ENCODE results near the gene CNOT1.
A peak's percentile ranks its signal among the peaks of the same experiment; 100 is the strongest.

The CNOT1 gene

DNA sequence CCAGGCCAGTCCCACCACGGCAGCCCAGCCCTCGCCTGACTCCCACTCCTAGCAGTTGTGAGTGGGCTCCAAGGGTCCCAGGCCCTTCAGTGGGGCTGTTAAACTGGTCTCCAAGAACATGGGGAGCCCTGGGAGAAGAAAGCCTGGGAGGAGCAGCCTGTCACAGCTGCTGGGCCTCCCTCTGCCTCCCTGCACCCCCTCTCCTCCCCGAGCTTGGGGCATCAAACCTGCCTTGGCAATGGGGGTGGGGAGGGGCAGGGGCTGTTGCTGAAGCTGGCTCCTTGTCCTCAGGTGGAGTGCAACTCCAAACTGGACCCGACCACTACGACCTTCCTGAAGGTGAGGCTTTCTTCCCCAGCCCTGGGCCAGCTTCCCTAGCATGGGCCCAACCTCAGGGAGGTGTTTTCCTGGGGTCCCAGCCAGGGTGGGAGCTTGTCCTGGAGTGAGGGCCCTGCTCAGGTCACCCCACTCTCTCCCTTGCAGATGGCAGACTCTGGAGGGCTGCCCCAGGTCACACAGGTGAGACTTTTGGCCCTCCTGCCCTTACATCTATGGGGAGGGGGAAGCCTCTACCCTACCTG is 120.9 kb downstream of the CNOT1 start:
- in situ Hi-C loops (cut with MboI; ENCODE audit: low pct_unique_long_range_greater_than_20kb, low sequenced_read_pairs): no loop called here
- no peak for DNase-seq

DNA sequence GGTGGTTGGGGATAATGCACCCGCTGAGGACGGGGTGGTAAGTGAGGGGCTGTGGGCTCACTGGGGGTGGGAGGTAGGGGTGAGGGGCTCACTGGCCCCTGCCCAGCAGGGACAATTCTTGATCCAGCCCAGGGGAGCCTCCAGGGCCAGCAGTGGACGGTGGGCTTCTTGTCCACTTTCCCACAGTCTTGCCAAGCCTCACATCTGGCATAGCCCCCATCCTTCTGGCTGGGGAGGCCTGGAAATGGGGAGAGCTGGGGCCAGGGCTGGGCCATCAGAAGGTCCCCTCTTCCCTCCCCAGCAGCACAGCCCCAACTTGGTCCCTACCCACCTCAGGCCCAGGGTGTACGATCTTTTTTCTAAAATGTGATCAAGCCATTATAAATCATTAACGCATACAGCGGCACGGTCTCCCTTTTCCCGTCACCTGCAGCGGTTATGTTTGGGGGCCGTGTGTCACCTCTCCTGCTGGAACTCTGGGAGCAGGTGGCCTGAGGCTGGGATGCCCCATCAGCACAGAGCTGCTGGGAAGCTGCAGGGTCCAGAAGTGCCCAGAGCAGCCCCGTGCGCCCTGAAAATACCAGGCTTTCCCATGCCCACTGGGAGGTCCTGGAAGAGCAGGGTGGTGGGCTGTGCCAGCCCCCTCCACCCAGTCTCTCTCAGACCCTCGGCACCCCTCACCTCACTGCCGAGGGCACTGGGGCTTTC is 121.5 kb downstream of the CNOT1 start:
- no peak for DNase-seq
- in situ Hi-C loops (cut with MboI; ENCODE audit: low pct_unique_long_range_greater_than_20kb, low sequenced_read_pairs): no loop called here

DNA sequence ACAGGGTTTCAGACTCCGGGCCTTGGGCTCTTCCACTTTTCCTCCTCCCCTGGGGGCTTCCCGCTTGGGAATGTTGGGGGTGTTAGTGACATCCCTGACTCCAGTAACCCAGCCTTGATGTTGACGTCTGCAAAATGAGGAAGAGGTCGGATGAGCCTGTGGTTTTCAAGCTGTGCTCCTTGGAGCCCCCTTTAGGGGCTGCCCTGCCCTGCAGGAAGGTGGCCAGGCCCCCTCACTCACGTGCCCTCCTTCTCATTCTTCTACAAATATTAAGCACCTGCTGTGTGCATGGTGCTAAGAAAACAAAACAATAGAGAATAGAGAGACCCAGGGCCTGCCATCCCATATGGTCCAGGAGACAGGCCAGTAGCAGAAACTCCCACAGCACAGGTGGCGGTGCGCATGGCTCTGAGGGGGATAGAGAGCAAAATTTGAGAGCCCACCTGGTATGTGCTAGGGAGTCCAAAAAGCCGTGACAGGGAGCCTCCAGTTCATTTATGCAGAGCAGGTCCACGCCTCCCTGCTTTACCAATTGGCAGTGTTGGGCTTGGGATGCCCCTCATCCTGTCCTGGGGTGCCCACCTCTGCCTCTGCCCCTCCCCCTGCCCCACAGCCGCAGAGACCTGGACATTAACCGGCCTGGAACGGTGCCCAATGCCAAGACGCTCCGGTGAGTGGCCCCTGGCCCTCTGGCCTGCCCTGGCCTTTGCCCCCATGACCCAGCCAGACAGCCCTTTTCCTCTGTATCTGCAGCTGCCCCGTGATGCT is 122.2 kb downstream of the CNOT1 start:
- in situ Hi-C loops (cut with MboI; ENCODE audit: low pct_unique_long_range_greater_than_20kb, low sequenced_read_pairs): no loop called here

DNA sequence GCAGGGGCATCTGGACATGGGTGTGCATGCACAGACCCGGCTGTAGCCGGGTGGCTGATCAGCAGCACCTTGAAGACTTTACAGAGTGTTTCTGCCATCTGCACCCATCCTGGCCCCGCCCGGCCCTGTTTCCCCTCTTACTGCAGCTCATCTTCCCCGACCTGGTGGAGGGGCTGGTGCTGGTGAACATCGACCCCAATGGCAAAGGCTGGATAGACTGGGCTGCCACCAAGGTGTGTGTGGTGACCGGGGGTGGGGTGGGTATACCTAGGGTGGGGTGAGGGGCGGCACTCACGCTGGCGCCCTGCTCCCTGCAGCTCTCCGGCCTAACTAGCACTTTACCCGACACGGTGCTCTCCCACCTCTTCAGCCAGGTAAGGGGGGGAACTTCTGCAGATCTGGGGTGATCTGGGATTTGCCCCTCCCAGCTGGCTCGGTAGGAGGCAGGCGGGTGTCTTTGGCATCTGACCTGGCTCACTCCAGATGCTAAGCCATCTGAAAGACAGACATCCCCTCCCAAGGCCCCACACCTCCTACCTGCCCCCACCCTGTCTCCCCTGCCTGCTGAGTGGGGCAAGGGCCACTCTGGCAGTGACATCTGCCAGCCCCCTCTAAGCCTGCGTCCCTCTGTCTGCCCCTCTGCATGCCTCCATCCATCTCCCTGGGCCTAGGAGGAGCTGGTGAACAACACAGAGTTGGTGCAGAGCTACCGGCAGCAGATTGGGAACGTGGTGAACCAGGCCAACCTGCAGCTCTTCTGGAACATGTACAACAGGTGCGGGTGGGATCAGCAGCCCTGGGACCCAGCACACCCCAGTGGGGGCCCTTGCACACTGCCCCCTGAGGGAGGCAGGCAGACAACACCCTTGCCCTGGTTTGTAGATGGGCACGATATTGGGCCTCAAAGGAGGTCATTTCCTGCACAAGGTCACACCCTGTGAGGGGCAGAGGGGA is 123.1 kb downstream of the CNOT1 start:
- in situ Hi-C loops (cut with MboI; ENCODE audit: low pct_unique_long_range_greater_than_20kb, low sequenced_read_pairs): no loop called here
- DNase-seq: no peak

More for the DNA sequence above, 122.2 kb downstream of the CNOT1 start:
- DNase-seq: peak; percentile 59

DNA sequence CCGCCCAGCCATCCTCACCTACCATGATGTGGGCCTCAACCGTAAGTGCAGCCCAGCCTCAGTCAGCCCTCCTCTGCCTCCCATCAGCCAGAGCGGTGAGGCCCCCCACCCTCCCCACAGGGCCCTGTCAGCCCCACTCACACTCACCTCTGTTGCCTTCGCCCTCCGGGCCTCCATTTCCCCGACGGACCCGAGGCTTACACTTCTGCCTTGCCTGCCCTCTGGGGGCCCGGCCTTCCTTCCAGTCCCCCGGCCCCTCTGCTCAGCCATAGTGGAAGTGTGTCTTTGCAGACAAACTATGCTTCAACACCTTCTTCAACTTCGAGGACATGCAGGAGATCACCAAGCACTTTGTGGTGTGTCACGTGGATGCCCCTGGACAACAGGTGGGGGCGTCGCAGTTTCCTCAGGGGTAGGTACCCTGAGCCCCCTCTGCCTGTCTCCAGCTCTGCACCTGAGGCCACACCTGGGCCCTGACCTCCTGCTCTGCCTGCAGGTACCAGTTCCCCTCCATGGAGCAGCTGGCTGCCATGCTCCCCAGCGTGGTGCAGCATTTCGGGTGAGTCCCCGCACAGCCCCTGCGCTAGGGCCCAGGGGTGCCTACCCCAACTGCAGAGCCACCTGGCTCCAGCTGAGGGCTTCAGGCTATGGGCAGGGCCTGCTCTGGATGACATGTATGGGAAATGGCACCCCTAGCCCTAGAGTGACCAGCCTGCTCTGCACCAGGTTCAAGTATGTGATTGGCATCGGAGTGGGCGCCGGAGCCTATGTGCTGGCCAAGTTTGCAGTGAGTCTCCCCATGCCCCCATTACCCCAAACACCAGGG is 125.5 kb downstream of the CNOT1 start:
- in situ Hi-C loops (cut with MboI; ENCODE audit: low pct_unique_long_range_greater_than_20kb, low sequenced_read_pairs): no loop called here
- DNase-seq: no peak

DNA sequence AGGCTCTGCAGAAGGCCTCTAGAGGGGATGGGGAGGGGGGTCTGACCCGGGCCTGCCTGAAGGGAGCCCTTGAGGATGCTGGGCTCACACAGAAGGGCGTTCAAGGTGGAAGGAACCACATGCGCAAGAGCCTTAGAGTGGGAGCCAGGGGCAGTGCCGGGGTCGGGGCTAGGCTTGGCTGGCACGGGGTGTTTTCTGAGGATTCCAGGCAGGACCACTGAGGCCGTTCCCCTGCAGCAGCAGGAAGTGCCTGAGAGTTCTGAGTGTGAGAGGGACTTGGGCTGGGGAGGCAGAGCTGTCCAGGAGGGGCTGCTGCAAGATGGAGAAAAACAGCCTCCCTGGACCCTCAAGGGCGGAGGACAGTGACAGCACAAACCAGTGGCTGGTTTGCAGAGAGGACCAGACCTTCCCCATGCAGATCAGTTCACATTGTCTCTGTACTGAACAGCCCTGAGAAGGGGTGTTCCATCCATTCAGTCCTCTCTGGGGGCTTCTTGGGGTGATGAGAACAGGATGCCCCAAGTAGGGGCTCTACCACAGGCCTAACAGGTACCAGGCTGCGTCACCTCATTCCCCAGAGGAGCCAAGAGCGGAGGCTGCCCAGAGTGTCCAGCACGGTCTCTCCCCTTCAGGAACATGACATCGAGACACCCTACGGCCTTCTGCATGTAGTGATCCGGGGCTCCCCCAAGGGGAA is 126.3 kb downstream of the CNOT1 start:
- in situ Hi-C loops (cut with MboI; ENCODE audit: low pct_unique_long_range_greater_than_20kb, low sequenced_read_pairs): no loop called here
- DNase-seq: no peak

DNA sequence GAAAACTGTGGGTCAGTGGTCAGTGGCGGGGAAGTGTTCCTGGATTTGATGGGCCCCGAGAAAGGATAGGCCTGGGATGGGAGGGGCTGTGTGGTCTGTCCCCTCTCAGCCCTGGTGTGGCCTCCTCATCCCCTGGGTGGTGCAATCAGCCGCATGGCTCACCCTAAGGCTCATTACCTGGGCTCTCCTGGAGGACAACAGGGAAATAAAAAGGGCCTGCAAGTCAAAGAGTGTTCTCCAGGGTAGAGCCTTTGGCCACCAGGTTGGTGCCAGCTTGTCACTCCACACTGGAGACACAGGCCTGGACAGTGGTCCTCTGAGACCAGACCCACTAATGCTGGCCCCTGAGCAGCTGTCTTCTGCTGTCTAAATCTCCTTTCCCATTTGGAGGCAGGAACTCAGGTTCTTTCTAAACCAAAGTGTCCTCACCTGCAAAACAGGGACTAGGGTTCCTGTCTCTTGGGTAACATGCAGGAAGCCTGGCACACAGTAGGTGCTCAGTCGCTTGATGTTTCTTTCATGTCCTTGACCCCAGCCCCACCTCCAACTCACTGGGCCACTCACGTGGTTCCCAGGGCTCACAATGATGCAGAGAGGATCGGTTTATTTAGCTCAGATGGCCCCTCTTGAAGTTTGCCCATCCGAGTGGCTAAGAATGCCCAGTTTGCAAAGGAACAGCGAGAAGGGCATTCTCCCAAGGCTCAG is 127.3 kb downstream of the CNOT1 start:
- DNase-seq: no peak
- in situ Hi-C loops (cut with MboI; ENCODE audit: low pct_unique_long_range_greater_than_20kb, low sequenced_read_pairs): no loop called here

DNA sequence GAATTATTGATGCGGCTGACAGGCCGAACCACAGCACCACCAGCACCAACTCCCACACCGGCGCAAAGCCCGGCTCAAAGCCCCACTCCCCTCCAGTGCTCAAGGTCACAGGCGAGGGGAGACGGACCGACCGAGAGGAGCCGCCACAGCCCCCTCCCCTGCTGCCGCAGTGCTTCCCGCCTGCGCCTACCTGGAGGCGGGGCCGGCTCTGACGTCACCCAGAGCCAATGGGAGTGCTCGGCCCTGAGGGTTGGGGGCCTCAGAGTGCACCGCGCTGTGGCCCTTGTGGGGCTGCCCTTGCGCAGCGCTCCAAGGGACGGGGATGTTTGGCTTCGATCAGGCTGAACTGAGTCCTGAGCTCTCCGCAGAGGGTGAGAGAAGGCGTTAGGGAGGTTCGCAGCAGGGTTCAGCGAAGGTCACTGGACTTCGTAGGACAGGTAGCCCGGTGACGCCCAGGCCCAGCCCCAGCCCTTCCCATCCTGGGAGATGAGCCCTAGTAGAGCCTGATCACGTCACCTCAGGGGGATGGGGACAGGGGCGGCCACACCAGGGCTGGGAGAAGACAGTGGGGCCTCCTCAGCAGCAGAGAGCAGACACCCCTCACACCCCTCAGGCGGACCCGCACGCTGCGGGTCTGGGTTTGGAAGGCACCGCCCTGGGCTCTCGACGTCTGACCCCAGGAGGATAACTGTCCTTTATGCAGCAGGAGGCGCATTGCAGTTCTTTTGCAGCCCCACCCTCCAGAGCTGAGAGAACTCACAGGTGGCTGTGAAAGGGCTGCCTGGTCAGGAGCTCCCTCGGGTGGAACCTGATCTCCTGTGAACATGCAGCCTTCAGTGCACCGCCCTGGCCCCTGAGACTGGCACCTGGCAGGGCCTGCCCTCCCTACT is 128.1 kb downstream of the CNOT1 start:
- in situ Hi-C loops (cut with MboI; ENCODE audit: low pct_unique_long_range_greater_than_20kb, low sequenced_read_pairs): no loop called here
- DNase-seq: no peak

DNA sequence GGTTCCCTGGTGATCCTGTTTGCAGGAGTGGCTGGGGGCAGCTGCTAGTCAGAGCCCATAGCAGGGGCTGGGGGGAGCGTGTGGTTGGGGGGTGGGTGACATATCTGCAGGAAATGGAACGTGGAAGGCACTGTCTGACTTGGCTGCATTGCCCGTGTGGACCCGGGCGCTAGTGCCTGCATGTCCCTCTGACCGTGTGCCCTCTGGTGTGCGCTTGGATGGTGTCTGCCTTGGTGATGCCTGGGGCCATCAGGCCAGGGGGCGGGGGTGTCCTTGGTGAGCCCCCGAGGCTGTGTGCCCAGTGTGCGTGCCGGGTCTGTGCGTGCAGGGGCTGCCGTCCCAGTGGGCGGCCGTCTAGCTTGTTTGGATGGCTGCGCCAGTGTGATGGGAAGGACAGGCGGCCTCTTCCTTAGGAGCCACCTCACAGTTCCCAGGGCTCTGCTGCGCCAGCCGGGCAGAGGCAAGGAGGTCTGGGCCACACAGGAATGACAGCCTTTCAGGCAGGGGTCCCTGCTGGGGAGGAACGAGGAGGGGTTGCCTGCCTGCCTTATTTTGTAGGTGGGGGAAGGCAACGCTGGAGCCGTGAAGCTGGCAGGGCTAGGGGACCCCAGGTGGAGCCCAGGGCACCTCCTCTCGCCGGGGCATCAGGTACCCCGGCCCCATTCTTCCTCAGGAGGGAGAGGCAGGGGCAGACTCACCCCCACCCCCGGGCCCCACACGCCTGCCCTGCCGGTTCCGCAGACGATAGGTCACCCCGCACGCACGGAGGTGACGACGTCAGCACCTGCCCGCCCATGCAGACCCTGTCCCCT is 129.0 kb downstream of the CNOT1 start:
- in situ Hi-C loops (cut with MboI; ENCODE audit: low pct_unique_long_range_greater_than_20kb, low sequenced_read_pairs): no loop called here
- DNase-seq: no peak

DNA sequence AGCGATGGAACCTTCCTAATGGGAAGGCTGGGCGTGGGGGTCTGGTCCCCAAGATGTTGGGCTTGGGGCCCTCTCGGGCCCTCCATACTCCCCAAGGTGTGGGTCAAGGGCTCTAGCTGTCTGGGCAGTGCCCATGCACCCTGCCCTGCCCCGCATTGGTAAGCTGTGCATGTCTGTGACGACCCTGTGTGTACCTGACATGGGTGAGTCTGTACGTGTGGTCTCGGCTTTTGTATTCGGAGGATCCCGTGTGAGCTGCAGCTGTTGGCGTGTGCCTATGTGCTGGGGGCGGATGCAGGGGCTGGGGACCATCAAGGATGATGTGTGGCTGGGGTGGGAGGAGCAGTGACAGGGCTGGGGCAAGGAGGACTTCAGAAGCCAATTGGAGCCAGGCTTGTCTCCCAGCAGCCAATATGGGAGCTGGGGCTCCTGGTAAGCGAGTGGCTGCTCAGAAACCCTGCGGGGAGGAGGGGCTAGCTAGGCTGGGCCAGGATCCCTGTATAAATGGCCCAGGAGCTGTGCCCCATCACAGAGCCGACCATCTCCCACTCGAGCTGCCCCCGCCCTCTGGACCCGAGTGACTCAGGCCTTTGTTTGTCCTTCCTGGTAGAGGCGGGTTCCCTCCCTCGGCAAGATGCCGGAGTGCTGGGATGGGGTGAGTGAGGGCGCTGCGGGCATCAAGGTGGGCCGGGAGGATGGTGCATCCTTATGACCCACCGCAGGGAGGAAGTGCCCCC is 129.8 kb downstream of the CNOT1 start, which contains the start of gene NDRG4:
Gene NDRG4 (plus strand): TSS at position 529 of the 737 bp plus-strand sequence. CDS start 106 bp downstream, at position 635.
- DNase-seq: peak; percentile 19
- in situ Hi-C loops (cut with MboI; ENCODE audit: low pct_unique_long_range_greater_than_20kb, low sequenced_read_pairs): loop anchor here (10.0 kb wide), 1 partner anchor 165 kb away; no protein-coding TSS in a partner anchor

DNA sequence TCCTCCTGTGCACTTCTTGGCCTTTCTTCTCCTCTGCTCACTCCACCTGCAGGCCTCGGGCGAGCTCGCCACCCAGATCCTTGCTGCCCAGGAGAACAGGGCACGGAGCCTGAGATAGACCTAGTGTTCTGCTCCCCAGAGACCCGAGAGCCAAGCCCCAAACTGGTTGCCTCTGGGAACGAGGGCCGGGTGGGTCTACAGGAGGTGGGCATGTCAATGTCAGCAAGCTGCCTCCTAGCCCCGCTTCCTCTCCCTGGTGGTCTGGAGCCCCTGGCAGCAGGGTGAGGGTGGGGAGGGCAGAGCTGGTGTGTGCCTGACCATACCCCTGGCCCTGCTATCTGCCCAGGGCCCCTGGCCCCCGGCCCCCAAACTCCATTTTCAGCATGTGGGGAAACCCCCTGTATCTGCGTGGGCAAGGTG is 130.5 kb downstream of the CNOT1 start:
- in situ Hi-C loops (cut with MboI; ENCODE audit: low pct_unique_long_range_greater_than_20kb, low sequenced_read_pairs): loop anchor here (10.0 kb wide), 1 partner anchor 164 kb away; no protein-coding TSS in a partner anchor
- no peak for DNase-seq

DNA sequence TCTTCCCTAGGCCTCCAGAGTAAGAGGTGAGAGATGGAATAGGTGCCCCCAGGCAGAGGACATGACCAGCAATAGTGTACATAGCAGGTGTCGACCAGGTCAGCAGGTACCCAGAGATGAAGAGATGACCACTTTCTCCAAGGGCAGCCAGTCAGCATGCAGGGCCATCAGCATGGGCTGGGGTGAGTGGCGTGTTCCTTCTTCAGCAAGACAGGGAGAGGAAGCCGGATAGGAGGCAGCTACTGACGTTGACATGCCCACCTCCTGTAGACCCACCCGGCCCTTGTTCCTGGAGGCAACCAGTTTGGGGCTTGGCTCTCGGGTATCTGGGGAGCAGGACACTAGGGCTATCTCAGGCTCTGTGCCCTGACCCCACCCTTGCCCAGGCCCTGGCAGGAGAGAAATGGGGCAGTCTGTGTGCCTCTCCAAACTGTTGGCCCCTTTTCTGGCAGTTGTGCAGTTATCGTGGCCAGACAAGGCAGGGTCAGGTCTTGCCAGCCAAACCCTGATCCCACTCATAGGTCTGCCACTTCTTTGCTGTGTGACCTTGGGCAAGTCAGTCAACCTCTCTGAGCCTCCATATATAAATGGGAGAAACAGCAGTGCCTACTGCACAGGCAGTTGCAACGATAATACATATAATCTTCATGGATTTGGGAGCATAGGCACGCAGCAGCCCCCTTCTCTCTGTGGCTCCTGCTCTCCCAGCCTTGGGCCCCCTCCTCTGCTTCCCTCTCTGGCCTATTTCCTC is 131.1 kb downstream of the CNOT1 start:
- in situ Hi-C loops (cut with MboI; ENCODE audit: low pct_unique_long_range_greater_than_20kb, low sequenced_read_pairs): loop anchor here (10.0 kb wide), 1 partner anchor 164 kb away; no protein-coding TSS in a partner anchor
- no peak for DNase-seq

DNA sequence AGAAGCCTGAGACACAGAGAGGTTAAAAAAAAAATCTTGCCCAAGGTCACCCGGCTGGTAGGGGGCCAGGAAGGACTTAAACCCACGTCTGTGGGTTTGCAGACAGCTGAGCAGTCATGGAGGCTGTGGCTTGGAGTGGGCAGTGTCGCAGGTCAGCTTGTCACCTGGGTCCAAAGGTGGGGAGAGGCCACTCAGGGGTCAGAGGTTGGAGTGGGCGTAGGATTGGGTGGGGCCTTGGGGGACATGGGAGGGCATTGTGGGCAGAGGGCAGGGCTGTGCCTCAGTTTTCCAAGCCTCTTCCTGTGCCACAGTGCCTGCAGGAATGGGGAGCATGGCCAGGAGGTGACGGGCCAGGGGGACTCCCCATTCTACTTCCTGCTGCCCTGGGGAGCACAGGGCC is 131.7 kb downstream of the CNOT1 start:
- no peak for DNase-seq
- in situ Hi-C loops (cut with MboI; ENCODE audit: low pct_unique_long_range_greater_than_20kb, low sequenced_read_pairs): loop anchor here (10.0 kb wide), 1 partner anchor 163 kb away; no protein-coding TSS in a partner anchor

DNA sequence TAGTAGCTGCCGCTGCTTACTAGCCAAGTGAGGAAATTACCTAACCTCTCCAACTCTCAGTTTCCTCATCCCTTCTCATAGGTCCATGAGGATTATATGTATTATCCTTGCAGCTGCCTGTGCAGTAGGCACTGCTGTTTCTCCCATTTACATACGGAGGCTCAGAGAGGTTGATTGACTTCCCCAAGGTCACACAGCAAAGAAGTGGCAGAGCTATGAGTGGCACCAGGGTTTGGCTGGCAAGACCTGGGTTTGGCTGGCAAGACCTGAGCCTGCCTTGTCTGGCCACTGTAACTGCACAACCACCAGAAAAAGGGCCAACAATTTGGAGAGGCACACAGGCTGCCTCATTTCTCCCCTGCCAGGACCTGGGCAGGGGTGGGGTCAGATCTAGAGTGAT is 132.2 kb downstream of the CNOT1 start:
- no peak for DNase-seq

More for the DNA sequence above, 132.2 kb downstream of the CNOT1 start:
- in situ Hi-C loops (cut with MboI; ENCODE audit: low pct_unique_long_range_greater_than_20kb, low sequenced_read_pairs): loop anchor here (10.0 kb wide), 1 partner anchor 163 kb away; no protein-coding TSS in a partner anchor
